Heart left ventricle (tissue), 16 donors: ENCODE measurements around the gene KIAA1671. TPM values are rescaled to one million over a fixed set of nuclear protein-coding genes. Genes with fewer than 3 reads are reported as not detected.

Experiments
- ATAC-seq, 4 donors: fragments of 200-7000 bp; cut with Tn5 transposase; one replicate each; pipeline ENCODE4 v1.9.1; 2020 to 2022; ENCODE audit warnings: moderate library complexity in 4 of 4, mild to moderate bottlenecking in 3 of 4, moderate number of reproducible peaks in 1 of 4
- DNase-seq, 5 donors: peaks; one replicate each; pipeline ENCODE4 v3.0.0-alpha.2; 2020
- H3K27ac ChIP-seq, 12 donors: fragments of 200-600 bp; sonication (generic) in 4 of 12; one replicate each; pipeline versions ENCODE4 v1.5.0 to v1.8.0; 2016 to 2022; ENCODE audit warnings: mild to moderate bottlenecking in 2 of 12
- H3K27me3 ChIP-seq, 9 donors: fragments of 200-600 bp; sonication (generic) in 2 of 9; one replicate each; pipeline versions ENCODE4 v1.5.1 to v1.8.0; 2016 to 2022; ENCODE audit warnings: mild to moderate bottlenecking in 3 of 9
- H3K36me3 ChIP-seq, 9 donors: fragments of 200-600 bp; sonication (generic) in 2 of 9; one replicate each; pipeline versions ENCODE4 v1.5.0 to v1.8.0; 2018 to 2022; ENCODE audit warnings: mild to moderate bottlenecking in 2 of 9
- H3K4me1 ChIP-seq, 12 donors: fragments of 200-600 bp; sonication (generic) in 4 of 12; one replicate each; pipeline versions ENCODE4 v1.5.0 to v1.8.0; 2016 to 2022; ENCODE audit warnings: mild to moderate bottlenecking in 3 of 12
- H3K4me3 ChIP-seq, 12 donors: fragments of 200-600 bp; sonication (generic) in 4 of 12; one replicate each; pipeline versions ENCODE4 v1.5.0 to v1.8.0; 2017 to 2022; ENCODE audit warnings: mild to moderate bottlenecking in 9 of 12, moderate library complexity in 4 of 12
- H3K9me3 ChIP-seq, 12 donors: fragments of 200-600 bp; sonication (generic) in 4 of 12; one replicate each; pipeline versions ENCODE4 v1.5.0 to v1.8.0; 2016 to 2022; ENCODE audit warnings: mild to moderate bottlenecking in 1 of 12
- POLR2A ChIP-seq, 2 donors: fragments of 450-650 bp; IDR thresholded peaks; one replicate each; pipeline ENCODE4 v1.6.1; 2017; ENCODE audit warnings: antibody characterized with exemption in 2 of 2, mild to moderate bottlenecking in 2 of 2, moderate library complexity in 2 of 2
- WGBS, 4 donors: extraction: QIAGEN DNeasy Blood & Tissue Kit in 2 of 4; methylation state at CpG; one replicate each; pipeline versions ENCODE4 v1.1.5 to v1.1.7; 2013 to 2018; 5-methylcytosine and 5-hydroxymethylcytosine counted together
- intact Hi-C, 10 donors: fragments of 100-400 bp; cut with DNase I; formaldehyde crosslinking; loops; one replicate each; pipeline versions ENCODE4 v1.11.1 to v1.14.2; 2022
- polyA plus RNA-seq, 2 donors: library from polyadenylated mRNA; stranded (reverse); fragments of 200-250 nt; gene quantifications; one replicate each; pipeline ENCODE4 v1.2.3, GENCODE V29; 2013
- total RNA-seq, 9 donors: library from RNA; depleted of rRNA in 2 of 9; stranded (reverse); fragments of >200 nt in 2 of 9; fragmentation: NEBNext Ultra II Directional in 3 of 9; extraction: Animal tissue kit (Norgen Biotek cat#: 25700) in 3 of 9; gene quantifications; one replicate each; pipeline versions ENCODE4 v1.1.0 to v1.2.4, GENCODE V29; 2016 to 2023
- TF ChIP-seq, protein P1 (sequence below), 12 donors: fragments of 200-600 bp; sonication (generic) in 4 of 12; IDR thresholded peaks; one replicate each; pipeline versions ENCODE4 v1.5.0 to v1.8.0; 2018 to 2022; ENCODE audit warnings: antibody characterized with exemption in 12 of 12, mild to moderate bottlenecking in 5 of 12
- donor health status: ischemic (EF 13 %, LVEDD 7.1; RV severe dilation, severe dysfunction).
- donor health status: healthy with polysubstance abuse.
- donor health status: DM: no; HTN: yes; CAD: no.
- donor health status: DM: no; HTN: no; CAD: no.
- donor health status: ischemic (EF 25% LVEDD 6.9; RV normal size, moderate dysfunction).
- donor health status: ischemic (EF 25% LVEDD 5.7; RV mildly dilated, moderate dysfunction).
- donor health status: healthy.
- donor health status: DM: yes; HTN: yes; CAD: no.
- donor health status: ischemic (EF 35%, LVEDD 5.7; RV mildly dilated, moderate dysfunction).
- donor health status: nonischemic (EF 11% LVEDD 7.7; RV severe dilation, severe dysfunction).
- donor health status: DM: yes; HTN: yes; CAD: no.
- donor health status: PGD.
- donor health status: ischemic (EF 29% LVEDD 5.4; RV normal size, mild dysfunction).
- donor health status: nonischemic (EF 23%, LVEDD 6.1; RV moderate dilation, normal function).

KIAA1671 gene
- total and polyA plus RNA-seq, 11 donors = 4.5 to 22.1 (median 13.2) TPM

DNA sequence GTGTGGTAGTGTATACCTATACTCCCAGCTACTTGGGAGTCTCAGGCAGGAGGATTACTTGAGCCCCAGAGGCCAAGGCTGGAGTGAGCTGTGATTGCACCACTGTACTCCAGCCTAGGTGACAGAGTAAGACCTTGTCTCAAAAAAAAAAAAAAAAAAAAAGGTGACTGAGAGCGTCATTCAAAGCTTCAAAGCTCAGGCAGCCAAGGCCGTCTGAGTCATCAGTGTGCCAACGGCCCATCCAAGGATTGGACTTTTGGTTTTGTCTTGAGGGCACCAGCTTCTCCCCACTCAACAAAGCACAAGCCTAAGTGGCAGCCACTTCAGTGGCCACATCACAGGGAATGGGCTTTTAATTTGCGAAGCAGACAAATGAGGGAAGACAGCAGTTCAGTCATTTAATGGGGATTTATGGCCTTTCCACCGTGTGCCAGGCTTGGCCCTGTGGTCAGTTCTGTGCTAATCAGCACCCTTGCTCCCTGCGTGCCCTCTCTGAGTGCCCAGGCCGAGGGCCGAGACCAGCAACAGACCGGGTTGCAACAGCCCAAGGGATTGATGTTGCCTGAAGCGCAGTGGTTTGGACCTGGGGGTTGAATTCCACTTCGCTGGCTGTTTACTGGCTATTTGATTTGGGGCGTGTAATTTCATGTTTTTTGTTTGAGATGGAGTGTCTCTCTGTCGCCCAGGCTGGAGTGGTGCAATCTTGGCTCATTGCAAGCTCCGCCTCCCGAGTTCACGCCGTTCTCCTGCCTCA is 216.9 kb downstream of the KIAA1671 start:
- TF ChIP-seq, protein P1, sequence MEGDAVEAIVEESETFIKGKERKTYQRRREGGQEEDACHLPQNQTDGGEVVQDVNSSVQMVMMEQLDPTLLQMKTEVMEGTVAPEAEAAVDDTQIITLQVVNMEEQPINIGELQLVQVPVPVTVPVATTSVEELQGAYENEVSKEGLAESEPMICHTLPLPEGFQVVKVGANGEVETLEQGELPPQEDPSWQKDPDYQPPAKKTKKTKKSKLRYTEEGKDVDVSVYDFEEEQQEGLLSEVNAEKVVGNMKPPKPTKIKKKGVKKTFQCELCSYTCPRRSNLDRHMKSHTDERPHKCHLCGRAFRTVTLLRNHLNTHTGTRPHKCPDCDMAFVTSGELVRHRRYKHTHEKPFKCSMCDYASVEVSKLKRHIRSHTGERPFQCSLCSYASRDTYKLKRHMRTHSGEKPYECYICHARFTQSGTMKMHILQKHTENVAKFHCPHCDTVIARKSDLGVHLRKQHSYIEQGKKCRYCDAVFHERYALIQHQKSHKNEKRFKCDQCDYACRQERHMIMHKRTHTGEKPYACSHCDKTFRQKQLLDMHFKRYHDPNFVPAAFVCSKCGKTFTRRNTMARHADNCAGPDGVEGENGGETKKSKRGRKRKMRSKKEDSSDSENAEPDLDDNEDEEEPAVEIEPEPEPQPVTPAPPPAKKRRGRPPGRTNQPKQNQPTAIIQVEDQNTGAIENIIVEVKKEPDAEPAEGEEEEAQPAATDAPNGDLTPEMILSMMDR (IDR thresholded peaks at IDR 0.05) = no peak
- no peak for TF ChIP-seq POLR2A (IDR thresholded peaks at IDR 0.05)
- H3K4me1 ChIP-seq = peaks cover 0 to 6% (median 0%) of the 10 kb centered on the region in 12 donors
- DNase-seq (no peak), ATAC-seq (no peak)
- intact Hi-C loops = loop anchor here in 6 of 10 donors (5.0 to 10.0 kb wide), 4 partner anchors 57 to 235 kb away; no protein-coding TSS in a partner anchor
- H3K27me3 ChIP-seq = no peaks in the 10 kb centered on the region
- H3K4me3 ChIP-seq = no peak overlapping the region
- peaks cover 0 to 35% (median 13%) of the 10 kb centered on the region in 9 donors for H3K36me3 ChIP-seq
- WGBS, 4 donors = 90 to 96% (median 94%) methylated on average over 17 of the region's 17 CpGs
- H3K9me3 ChIP-seq = no peaks in the 10 kb centered on the region
- no peak overlapping the region for H3K27ac ChIP-seq

DNA sequence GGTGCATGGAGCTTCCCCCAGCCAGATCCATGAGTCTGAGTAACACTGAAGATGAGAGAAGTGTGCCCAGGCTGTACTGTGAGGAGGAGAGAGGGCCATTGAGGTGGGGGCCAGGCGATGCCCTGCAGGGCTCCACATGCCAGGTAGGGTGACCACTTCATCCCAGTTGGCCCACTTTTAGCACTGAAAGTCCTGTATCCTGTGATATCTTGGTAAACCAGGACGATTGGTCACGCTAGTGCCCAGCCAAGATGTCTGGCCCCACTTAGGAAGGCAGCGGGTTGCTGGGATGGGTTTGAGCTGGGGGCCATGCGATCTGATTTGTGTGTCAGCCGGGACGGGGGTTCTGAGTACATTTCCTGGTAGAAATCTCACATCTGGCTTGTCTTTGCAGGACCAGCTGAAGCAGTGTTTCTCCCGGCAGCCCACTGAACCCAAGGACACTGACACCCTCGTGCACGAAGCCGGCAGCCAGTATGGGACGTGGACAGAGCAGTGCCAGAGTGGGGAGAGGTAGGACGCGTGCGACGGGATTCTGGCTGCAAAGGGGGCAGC is 218.0 kb downstream of the KIAA1671 start:
- WGBS, 4 donors = 92 to 97% (median 94%) methylated on average over 16 of the region's 16 CpGs
- ATAC-seq = no peak
- H3K27me3 ChIP-seq = no peaks in the 10 kb centered on the region
- no peak for DNase-seq
- TF ChIP-seq, protein P1 (IDR thresholded peaks at IDR 0.05) = no peak
- TF ChIP-seq POLR2A (IDR thresholded peaks at IDR 0.05) = no peak
- peaks cover 0 to 45% (median 23%) of the 10 kb centered on the region in 9 donors for H3K36me3 ChIP-seq
- H3K9me3 ChIP-seq = no peaks in the 10 kb centered on the region
- peaks cover 0 to 1% (median 0%) of the 10 kb centered on the region in 12 donors for H3K4me1 ChIP-seq
- intact Hi-C loops = loop anchor here in 6 of 10 donors (5.0 to 10.0 kb wide), 4 partner anchors 58 to 236 kb away; no protein-coding TSS in a partner anchor
- H3K4me3 ChIP-seq = no peak overlapping the region
- H3K27ac ChIP-seq = no peak overlapping the region

- H3K9me3 ChIP-seq = no peaks in the 10 kb centered on the region
- H3K36me3 ChIP-seq = peaks cover 0 to 60% (median 33%) of the 10 kb centered on the region in 9 donors
- TF ChIP-seq POLR2A (IDR thresholded peaks at IDR 0.05) = no peak
- TF ChIP-seq, protein P1 (IDR thresholded peaks at IDR 0.05) = peak; percentile 21 to 65 (median 52)
- no peaks in the 10 kb centered on the region for H3K27me3 ChIP-seq
- H3K27ac ChIP-seq = no peak overlapping the region
- intact Hi-C loops = loop anchor here in 8 of 10 donors (1.0 to 10.0 kb wide), 8 partner anchors 60 to 237 kb away; no protein-coding TSS in a partner anchor
- no peak overlapping the region for H3K4me3 ChIP-seq
- no peaks in the 10 kb centered on the region for H3K4me1 ChIP-seq
- DNase-seq (peak in 1 of 5 donors; percentile 55), ATAC-seq (peak; percentile 71 to 77 (median 74))
- 51 to 72% (median 59%) methylated on average over 5 of the region's 5 CpGs for WGBS, 4 donors
Observed at GRCh38 chr22:25172153-25172552, 219.6 kb downstream of the KIAA1671 start.
